ENCODE measurements around the gene MPST.

MPST gene

GRCh38 chr22:37021710-37022482 is 2.4 kb downstream of the MPST start:
- FAIRE-seq: peak; percentile 75
- DNase-seq (ENCODE audit: insufficient read length, low spot score): peak; percentile 93

GRCh38 chr22:37022483-37023337 is 3.2 kb downstream of the MPST start:
- DNase-seq (ENCODE audit: insufficient read length, low spot score) (no peak), FAIRE-seq (no peak)

- DNase-seq (ENCODE audit: insufficient read length, low spot score) (no peak), FAIRE-seq (no peak)
Measured at GRCh38 chr22:37023743-37024338, 4.3 kb downstream of the MPST start.

GRCh38 chr22:37024339-37025157 is 5.0 kb downstream of the MPST start:
- FAIRE-seq (no peak), DNase-seq (ENCODE audit: insufficient read length, low spot score) (no peak)

- no peak for DNase-seq (ENCODE audit: insufficient read length, low spot score)
- no peak for FAIRE-seq
Measured at GRCh38 chr22:37025500-37026070, 6.0 kb downstream of the MPST start.

- FAIRE-seq (no peak), DNase-seq (ENCODE audit: insufficient read length, low spot score) (no peak)
Measured at GRCh38 chr22:37026325-37026724, 6.8 kb downstream of the MPST start.

- FAIRE-seq (no peak), DNase-seq (ENCODE audit: insufficient read length, low spot score) (no peak)
Measured at GRCh38 chr22:37027556-37027955, 8.0 kb downstream of the MPST start.

- FAIRE-seq: no peak
- DNase-seq (ENCODE audit: insufficient read length, low spot score): no peak
Measured at GRCh38 chr22:37028692-37029674, 9.4 kb downstream of the MPST start.

GRCh38 chr22:37030560-37031281 is 11.2 kb downstream of the MPST start:
- no peak for FAIRE-seq
- DNase-seq (ENCODE audit: insufficient read length, low spot score): no peak

GRCh38 chr22:37032134-37032534 is 12.6 kb downstream of the MPST start:
- FAIRE-seq (no peak), DNase-seq (ENCODE audit: insufficient read length, low spot score) (no peak)

GRCh38 chr22:37032535-37033460 is 13.3 kb downstream of the MPST start:
- DNase-seq (ENCODE audit: insufficient read length, low spot score): no peak
- no peak for FAIRE-seq

GRCh38 chr22:37033605-37034430 is 14.3 kb downstream of the MPST start:
- no peak for FAIRE-seq
- no peak for DNase-seq (ENCODE audit: insufficient read length, low spot score)

- DNase-seq (ENCODE audit: insufficient read length, low spot score) (no peak), FAIRE-seq (no peak)
Measured at GRCh38 chr22:37036655-37037377, 17.3 kb downstream of the MPST start.

GRCh38 chr22:37037669-37038068 is 18.1 kb downstream of the MPST start:
- FAIRE-seq (no peak), DNase-seq (ENCODE audit: insufficient read length, low spot score) (no peak)

GRCh38 chr22:37039466-37039865 is 19.9 kb downstream of the MPST start:
- DNase-seq (ENCODE audit: insufficient read length, low spot score): no peak
- FAIRE-seq: no peak
